HK-2 (cell line): ENCODE data around the gene CMTM7.
"Not testable (repeated sequence)": the region's sequence is repeated elsewhere in the genome, so short reads cannot be mapped to it uniquely, and the experiment has no call there.

Experiments
- DNase-seq: peaks from one replicate; pipeline ENCODE4 v3.0.0-alpha.2; 2018; ENCODE audit not compliant: unreplicated experiment

CMTM7 gene

GRCh38 chr3:32381922-32382321, 9.7 kb upstream of the CMTM7 start:
- DNase-seq: no peak

DNA sequence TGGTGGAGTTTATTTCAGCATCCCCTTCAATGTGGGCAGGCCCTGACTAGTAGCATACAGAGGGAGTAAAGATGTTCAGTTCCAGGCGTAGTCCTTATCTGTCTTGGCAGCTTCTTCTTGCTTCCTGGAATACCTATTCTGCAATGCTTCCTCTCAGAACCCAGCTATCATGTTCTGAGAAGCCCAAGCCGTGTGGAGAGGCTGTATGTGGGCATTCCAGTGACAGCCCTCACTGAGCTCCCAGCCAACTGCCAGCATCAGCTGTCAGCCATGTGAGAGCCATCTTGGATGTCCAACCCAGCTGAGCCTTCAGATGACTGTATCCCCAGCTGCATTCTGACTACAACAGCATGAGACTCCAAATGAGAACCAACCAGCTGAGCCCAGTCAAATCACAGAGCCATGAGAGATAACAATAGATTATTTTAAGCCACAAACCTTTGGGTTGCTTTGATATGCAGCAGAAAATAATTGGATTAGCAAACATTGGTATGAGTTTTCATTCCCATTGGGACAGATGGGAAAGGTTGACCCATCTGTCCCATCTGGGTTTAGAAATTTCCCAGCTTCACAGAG, 8.4 kb upstream of the CMTM7 start:
- DNase-seq: no peak

DNA sequence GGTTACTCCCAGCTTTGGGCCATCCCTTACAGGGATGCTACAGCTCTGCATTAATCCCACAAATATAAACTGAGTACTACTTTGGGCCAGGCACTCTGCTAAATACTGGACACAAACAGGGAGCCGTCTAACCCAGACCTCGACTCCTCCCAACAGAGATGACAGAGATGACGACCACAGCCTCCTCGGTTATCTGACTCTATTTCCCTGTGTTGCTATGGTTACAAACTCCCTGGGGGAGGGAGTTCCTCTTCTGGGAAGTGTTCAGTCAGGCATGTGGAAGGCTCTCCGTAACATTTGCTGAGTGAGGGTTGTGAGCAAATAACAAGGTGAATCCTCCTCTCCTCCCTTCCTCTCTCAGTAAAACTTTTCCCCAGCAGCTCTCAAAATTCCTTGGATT, 6.7 kb upstream of the CMTM7 start:
- DNase-seq: no peak

- DNase-seq: no peak
Observed at GRCh38 chr3:32387512-32387911, 4.1 kb upstream of the CMTM7 start.

GRCh38 chr3:32389577-32389976, 2.1 kb upstream of the CMTM7 start:
- not testable (repeated sequence) for DNase-seq

DNA sequence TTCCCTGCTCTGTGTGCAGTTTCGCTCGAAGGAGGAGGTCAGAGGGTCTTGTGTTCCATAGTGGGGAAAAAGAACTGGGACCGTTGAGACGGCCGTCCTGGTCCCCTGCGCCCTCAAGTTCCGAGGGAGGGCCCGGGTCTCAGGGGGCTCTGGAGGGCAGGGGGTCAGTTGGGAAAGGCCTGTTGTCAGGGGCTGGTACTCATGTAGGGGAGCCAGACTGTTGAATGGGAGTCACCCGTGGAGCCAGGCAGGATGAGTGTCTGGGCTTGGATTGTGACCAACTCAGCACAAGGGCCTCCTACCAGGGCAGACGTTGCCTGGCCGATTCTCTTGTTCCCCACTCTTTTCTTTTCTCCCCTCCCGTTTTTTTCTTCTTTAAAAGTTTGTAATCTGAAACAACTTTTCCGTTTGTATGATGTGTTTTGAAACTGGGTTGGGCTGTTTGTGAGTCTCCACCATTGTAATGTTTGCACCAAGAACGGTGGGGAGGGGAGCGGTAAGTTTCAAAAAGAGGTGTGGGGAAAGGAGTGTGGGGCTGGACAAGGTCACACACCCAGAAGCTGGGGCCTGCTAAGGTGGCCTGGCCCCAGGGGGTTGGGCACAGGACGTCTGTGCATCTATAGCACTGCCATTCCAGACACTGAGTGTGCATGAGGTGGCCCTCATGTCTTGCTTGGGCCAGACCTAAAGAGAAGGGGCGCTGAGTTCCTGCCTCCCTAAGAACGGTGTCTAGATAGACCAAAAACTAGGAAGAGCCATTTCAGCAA, 1.1 kb downstream of the CMTM7 start:
- peak; percentile 53 for DNase-seq

DNA sequence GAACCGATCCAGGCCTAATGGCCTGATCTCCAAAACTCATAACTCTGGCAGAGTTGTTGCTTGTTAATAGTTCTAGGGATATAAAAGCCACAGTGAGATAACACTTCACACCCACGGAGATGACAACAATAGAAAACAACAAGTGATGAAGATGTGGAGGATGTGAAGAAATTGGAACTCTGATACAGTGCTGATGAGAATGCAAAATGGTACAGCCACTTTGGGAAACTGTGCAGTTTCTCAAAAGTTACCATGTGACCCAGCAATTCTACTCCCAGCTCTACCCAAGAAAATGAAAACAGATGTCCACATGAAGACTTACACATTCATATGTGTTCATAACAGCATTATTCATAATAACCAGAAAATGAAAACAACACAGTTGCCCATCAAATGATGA, 3.8 kb downstream of the CMTM7 start:
- no peak for DNase-seq

GRCh38 chr3:32397941-32398340, 6.3 kb downstream of the CMTM7 start:
- DNase-seq: no peak

GRCh38 chr3:32398531-32398930, 6.9 kb downstream of the CMTM7 start:
- DNase-seq: no peak

DNA sequence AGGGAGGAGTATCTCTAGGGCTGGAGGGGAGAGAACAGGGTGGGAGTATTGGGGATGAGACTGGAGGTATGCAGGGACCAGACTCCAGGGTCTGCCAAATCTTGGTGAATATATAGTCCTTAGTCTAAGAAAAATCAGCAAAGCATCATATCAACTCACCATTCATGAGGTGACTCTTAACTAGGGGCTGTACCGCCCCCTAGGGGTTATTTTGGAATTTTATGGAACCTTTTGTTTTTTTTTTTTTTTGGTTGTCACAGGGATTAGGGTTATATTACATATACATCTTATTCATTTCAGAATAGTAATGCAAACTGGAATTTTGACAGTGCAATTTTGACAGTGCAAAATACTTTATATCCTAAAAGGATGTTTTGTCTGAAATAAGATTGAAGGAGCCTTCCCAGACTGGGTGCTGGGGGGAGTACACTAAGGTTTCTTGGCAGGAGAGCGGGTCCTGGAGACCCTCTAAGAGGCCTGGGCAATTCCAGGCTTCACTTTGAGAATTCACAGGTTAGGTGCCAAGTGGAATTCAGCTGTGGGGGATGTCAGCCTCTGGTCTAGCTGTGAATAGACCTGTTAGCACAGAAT, 7.5 kb downstream of the CMTM7 start:
- no peak for DNase-seq

DNA sequence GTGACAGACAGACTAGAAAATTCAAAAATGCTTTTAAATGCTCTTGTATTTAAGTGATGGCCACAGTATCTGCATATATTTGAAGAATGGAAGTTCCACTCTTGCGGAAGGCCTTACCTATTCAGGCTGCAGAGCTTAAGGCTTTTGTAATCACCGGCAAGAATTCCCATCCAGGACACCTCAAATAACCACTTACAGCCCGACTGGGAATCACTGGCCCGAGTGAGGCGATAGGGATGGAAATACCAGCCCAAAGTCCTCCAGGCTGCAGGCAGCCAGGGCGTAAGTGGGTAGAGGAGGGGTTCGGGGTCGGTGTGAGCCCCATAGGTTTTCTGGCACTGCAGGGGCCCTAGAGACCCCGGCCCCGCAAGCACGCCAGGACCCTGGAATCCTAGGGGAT, 9.5 kb downstream of the CMTM7 start:
- DNase-seq: no peak

DNA sequence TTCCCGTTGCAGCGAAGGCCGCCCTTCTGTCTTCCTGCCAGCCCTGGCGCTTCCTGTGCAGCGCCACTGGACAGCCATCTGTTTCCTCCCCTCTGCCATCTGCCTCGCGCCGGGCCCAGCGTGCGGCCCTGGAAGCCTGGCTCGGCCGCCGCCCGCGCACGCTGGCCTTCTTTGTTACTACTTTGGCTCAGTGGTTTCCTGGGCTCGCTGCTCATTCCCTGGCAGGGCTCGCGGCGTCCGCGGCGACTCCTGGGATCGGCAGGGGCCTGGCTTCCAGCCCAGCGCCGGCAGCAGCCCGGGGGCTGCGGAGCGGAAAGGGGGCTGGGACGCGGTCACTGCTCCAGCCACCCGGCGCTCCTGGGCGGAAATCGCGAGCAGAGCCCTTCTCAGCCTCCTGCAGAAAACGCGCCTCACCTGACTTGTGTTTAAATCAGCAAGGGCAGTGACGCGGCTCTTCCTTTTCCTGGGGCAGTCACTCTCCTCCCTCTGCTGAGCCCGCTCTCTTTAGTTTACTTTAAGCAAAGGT, 10.0 kb downstream of the CMTM7 start:
- peak; percentile 76 for DNase-seq

DNA sequence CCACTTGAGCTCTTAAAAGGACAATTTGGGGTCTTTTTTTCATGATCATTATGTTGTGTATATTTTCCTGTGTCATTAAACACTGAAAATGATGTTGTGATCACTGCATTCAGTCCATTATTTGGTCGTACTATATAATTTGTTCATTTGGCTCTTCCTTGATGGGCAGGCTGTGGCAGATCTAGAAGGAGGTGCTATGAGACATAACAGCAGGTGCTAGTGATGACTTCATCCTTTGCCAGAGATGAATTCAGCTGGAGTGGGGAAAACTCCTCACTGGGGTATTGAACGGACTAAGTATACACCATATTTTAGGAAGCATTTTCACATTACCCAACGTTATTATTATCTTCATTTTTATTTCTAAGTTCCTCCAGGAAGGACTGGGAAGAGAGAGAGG, 12.0 kb downstream of the CMTM7 start:
- DNase-seq: no peak

GRCh38 chr3:32404714-32405113, 13.1 kb downstream of the CMTM7 start:
- DNase-seq: no peak

GRCh38 chr3:32405155-32405554, 13.5 kb downstream of the CMTM7 start:
- no peak for DNase-seq

GRCh38 chr3:32405711-32406323, 14.2 kb downstream of the CMTM7 start:
- DNase-seq: no peak

DNA sequence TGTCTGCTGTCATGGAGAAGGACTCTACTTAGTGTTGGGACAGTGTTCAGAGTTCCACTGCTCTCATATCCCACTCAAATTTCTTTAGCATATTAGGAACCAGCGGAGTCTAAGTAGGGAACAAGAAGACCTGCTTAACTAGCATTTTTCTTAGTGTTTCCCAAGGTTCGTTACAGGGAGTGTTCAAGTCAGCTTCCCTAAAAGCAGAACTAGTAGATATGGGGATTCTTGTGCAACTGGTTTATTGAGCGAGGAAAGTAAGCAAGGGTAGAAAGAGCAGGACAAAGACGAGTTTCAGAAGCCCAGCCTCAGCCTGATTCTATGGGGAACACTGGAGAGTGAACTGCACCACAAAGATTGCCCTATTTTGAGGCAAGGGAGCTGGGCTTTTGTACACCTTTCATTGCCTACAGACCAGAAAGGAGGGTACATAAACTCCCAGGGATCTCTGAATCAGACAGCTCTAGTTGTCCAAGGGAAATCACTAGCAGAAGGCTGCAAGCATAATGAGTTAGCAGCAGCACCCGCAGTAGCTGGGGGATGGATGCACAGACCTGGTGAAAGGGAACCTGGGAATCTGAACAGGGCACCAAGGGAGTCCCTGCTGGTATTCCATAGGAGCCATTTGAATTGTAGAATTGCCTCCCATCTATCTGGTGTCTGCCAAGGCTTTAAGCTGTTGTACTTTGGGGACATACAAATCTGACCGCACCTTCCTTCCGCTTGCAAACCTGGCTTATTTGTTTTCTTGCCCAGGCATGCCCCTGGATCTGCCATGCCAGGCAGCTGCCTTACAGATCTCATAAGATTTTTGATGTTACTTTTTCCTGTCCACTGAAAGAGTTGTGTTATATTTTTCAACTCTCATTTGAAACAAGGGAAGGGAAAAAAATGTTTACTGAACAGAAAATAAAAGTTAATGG, 15.1 kb downstream of the CMTM7 start:
- no peak for DNase-seq

DNA sequence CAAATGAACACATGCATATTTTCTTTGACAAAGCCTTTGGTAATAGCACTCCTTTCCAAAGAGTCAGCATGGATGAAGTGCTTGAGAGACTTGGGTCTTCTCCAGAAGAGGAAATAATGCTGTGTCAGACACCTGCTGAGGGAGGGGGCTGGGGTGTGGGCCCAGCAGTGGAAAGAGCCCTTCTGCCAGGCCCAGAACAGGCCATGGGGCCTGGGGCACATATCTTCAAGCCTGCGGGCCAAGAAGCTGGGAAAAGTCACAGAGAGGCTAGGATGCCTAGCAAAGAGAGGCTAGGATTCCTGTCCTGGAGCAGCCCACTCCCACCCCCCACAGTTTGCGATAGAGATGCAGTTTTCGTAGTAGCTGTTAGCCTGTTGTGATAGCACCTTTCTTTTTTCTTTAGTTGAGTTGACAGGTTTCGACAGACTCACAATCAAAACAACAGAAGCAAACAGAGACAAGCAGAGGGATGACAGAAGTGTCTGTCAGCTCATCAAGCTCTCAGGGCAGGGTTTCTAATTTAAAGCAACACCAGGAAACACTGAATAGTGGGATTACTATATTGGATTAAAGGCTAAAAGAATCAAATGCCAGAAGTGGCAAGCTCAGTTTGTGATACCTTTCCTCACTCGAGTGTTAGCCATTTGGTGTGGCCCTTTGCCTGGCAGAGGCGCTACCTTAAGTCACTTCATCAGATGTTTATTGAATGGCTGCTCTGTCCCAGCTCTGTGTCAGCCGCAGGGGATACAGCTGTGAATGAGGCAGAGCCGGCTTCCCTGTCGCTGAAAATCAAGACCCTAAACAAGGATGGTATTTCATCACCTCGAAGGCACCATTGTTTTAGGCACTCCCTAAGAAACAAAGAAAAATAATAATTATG, 19.0 kb downstream of the CMTM7 start:
- no peak for DNase-seq

DNA sequence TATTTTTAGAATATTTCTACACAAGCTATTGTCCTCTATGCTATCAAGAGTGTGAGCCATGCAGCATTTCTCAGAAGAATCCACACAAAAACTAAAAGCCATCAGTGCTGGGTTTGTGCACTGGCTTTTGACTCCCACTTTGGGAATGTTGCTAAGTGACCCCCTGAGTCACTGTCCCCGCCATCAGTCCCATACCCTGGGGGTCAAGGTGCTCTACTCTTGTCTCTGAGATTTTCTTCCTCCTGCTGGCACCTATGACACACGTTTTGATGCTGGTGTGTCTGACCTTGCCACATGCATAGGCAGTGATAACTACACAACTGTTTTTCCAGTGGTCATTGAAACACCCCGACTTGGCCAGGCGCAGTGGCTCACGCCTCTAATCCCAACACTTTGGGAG, 19.8 kb downstream of the CMTM7 start:
- DNase-seq: no peak

- DNase-seq: no peak
Observed at GRCh38 chr3:32412887-32413286, 21.2 kb downstream of the CMTM7 start.
